Measurements from ENCODE around the gene RHEBL1.

Gene RHEBL1

GRCh38 chr12:49019443-49020324 is 50.1 kb downstream of the RHEBL1 start:
- DNase-seq (peak; percentile 61), ATAC-seq (no peak)

DNA sequence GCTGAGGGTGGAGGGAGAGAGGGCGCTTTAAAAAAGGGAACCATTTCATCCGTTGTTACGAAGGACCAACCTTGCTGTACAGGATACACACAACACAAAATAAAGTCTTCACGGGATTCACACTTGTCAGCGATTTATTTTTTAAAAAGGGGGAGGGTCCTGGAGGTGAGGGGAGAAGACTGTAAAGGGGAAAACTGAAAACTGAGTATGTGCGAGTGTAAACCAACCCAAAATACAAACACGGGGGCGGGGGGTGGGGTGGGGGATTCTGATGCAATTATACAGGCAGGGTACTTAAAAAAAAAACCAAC is 50.7 kb downstream of the RHEBL1 start:
- ATAC-seq (peak; percentile 14), DNase-seq (no peak)

GRCh38 chr12:49018261-49019119 is 51.3 kb downstream of the RHEBL1 start, which contains the start of gene PRKAG1:
Gene PRKAG1 (minus strand): TSS chr12:49018776. CDS start chr12:49018740, 36 bp downstream.
- DNase-seq (peak; percentile 96), ATAC-seq (peak; percentile 89)

DNA sequence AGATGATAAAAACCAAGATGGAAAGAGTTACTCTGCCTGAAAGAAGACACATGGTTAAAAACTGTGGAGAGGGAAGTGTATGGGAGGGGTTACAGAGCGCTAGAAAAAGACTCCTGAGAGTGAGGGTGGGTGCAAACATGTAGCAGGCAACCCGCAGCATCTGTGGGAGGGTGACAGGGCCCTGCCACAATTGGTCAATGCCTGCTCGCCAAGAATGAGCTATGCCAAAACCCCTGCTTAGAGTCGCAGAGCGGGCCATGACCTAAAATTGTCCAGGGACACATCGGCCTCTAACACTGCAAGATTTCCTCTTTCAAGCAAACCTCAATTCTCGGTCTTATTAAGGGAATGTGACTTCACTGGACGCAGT is 51.9 kb downstream of the RHEBL1 start:
- DNase-seq (peak; percentile 66), ATAC-seq (peak; percentile 62)

DNA sequence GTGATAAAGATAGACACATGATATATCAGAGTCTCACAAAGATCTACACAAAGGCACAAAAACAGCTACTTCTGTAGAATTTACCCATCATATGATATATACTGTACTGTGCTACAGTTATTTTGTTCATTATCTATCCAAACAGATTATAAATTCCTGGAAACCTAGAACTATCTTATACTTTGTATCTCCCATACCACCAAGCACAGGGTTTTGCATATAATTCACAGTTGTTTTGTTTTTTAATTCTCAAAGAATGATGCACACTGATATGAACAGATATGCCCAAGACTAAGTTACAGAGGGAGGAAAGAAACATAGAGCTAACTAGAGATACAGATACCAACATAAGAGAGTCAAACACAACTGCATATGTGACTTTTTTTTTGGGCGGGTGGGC is 54.6 kb downstream of the RHEBL1 start:
- no peak for DNase-seq
- no peak for ATAC-seq

Data from stimulated activated naive CD8-positive, alpha-beta T cell treated with anti-CD3 and anti-CD28 coated beads, Interleukin-15, Interleukin-2, amounts not matched to agents 100 U/mL and 50 U/mL, for 24 hours (primary cell).